ENCODE results near the gene HSPB2.

- TF ChIP-seq, protein P1, sequence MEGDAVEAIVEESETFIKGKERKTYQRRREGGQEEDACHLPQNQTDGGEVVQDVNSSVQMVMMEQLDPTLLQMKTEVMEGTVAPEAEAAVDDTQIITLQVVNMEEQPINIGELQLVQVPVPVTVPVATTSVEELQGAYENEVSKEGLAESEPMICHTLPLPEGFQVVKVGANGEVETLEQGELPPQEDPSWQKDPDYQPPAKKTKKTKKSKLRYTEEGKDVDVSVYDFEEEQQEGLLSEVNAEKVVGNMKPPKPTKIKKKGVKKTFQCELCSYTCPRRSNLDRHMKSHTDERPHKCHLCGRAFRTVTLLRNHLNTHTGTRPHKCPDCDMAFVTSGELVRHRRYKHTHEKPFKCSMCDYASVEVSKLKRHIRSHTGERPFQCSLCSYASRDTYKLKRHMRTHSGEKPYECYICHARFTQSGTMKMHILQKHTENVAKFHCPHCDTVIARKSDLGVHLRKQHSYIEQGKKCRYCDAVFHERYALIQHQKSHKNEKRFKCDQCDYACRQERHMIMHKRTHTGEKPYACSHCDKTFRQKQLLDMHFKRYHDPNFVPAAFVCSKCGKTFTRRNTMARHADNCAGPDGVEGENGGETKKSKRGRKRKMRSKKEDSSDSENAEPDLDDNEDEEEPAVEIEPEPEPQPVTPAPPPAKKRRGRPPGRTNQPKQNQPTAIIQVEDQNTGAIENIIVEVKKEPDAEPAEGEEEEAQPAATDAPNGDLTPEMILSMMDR (IDR thresholded peaks at IDR 0.05): no peak
- TF ChIP-seq POLR2A (IDR thresholded peaks at IDR 0.05): no peak
Observed at GRCh38 chr11:111909378-111909777, 3.2 kb upstream of the HSPB2 start.
